WTC11 (cell line): ENCODE data around the gene ITPRID1. TPM values are rescaled to one million over a fixed set of nuclear protein-coding genes. Genes with fewer than 3 reads are reported as not detected.

Experiments
- ATAC-seq: fragments of 200-7000 bp; cut with Tn5 transposase; 2 replicates; pipeline ENCODE4 v1.10.0; 2021; ENCODE audit warnings: mild to moderate bottlenecking, moderate library complexity
- CTCF ChIA-PET: fragments of 300-600 bp; sonication (Branson Sonifier 250); formaldehyde crosslinking; loops from one replicate; lab custom pipeline; 2021; ENCODE audit warnings: antibody characterized with exemption; lab: Charles Lee
- POLR2A ChIA-PET: fragments of 350-600 bp; sonication (Branson Sonifier 250); formaldehyde crosslinking; loops from one replicate; lab custom pipeline; 2021; ENCODE audit warnings: antibody characterized with exemption; lab: Charles Lee
- DNase-seq: peaks from one replicate; pipeline ENCODE4 v3.0.0; 2021; ENCODE audit warnings: low spot score
- H3K27ac Mint-ChIP-seq: 2 replicates; pipeline ENCODE4 v1.8.0; 2021; ENCODE audit warnings: mixed read lengths
- H3K27me3 Mint-ChIP-seq: 2 replicates; pipeline ENCODE4 v1.8.0; 2021; ENCODE audit warnings: low read depth, mild to moderate bottlenecking, moderate library complexity, mixed read lengths
- H3K36me3 Mint-ChIP-seq: 2 replicates; pipeline ENCODE4 v1.8.0; 2021; ENCODE audit warnings: mixed read lengths
- H3K4me1 Mint-ChIP-seq: 2 replicates; pipeline ENCODE4 v1.8.0; 2022; ENCODE audit warnings: mixed read lengths
- H3K4me3 Mint-ChIP-seq: 2 replicates; pipeline ENCODE4 v1.8.0; 2021; ENCODE audit warnings: mild to moderate bottlenecking, moderate library complexity, mixed read lengths
- H3K9me3 Mint-ChIP-seq: 2 replicates; pipeline ENCODE4 v1.8.0; 2021; ENCODE audit warnings: mixed read lengths
- EMX1 ChIP-seq: fragments of 250-450 bp; sonication (Bioruptor Pico); IDR thresholded peaks from 2 replicates; pipeline ENCODE4 v1.8.0; 2021; ENCODE audit warnings: mild to moderate bottlenecking
- ESRRA ChIP-seq: sonication (generic); formaldehyde crosslinking; IDR thresholded peaks from 2 replicates; pipeline ENCODE4 v1.8.1; 2022; ENCODE audit warnings: mild to moderate bottlenecking, missing genetic modification reagents, borderline replicate concordance
- GTF2I ChIP-seq: fragments of 250-450 bp; sonication (Bioruptor Pico); conservative IDR thresholded peaks from 2 replicates; pipeline ENCODE4 v1.4.0; 2021; ENCODE audit warnings: mild to moderate bottlenecking
- IRF1 ChIP-seq: sonication (generic); formaldehyde crosslinking; IDR thresholded peaks from 2 replicates; pipeline ENCODE4 v1.8.0; 2023; ENCODE audit warnings: missing genetic modification reagents
- MYBL2 ChIP-seq: sonication (generic); formaldehyde crosslinking; IDR thresholded peaks from 2 replicates; pipeline ENCODE4 v1.8.1; 2023; ENCODE audit warnings: mild to moderate bottlenecking, moderate library complexity, missing genetic modification reagents
- NFYB ChIP-seq: sonication (generic); formaldehyde crosslinking; conservative IDR thresholded peaks from 2 replicates; pipeline ENCODE4 v1.8.0; 2022; ENCODE audit warnings: low read depth, missing genetic modification reagents
- SMAD3 ChIP-seq: sonication (generic); formaldehyde crosslinking; IDR thresholded peaks from 2 replicates; pipeline ENCODE4 v1.8.0; 2022; ENCODE audit warnings: missing genetic modification reagents, mild to moderate bottlenecking, borderline replicate concordance
- TEAD4 ChIP-seq: sonication (generic); formaldehyde crosslinking; IDR thresholded peaks from 2 replicates; pipeline ENCODE4 v1.8.0; 2022; ENCODE audit warnings: mild to moderate bottlenecking, missing genetic modification reagents
- ZNF138 ChIP-seq: sonication (generic); formaldehyde crosslinking; conservative IDR thresholded peaks from 2 replicates; pipeline ENCODE4 v1.8.1; 2022; ENCODE audit warnings: mild to moderate bottlenecking, moderate library complexity, missing genetic modification reagents
- ZNF425 ChIP-seq: fragments of 250-450 bp; sonication (Bioruptor Pico); conservative IDR thresholded peaks from 2 replicates; pipeline ENCODE4 v1.9.0; 2021; ENCODE audit warnings: mild to moderate bottlenecking
- total RNA-seq: library from RNA; stranded (reverse); gene quantifications from 3 replicates; pipeline ENCODE4 v1.2.3, GENCODE V29; 2021
- TF ChIP-seq, protein P1 (sequence below): sonication (generic); formaldehyde crosslinking; IDR thresholded peaks from 2 replicates; pipeline ENCODE4 v1.8.0; 2022; ENCODE audit warnings: mild to moderate bottlenecking, missing genetic modification reagents
- TF ChIP-seq, protein P2 (sequence below): sonication (generic); formaldehyde crosslinking; IDR thresholded peaks from 2 replicates; pipeline ENCODE4 v1.8.1; 2023; ENCODE audit warnings: mild to moderate bottlenecking, missing genetic modification reagents
- TF ChIP-seq, protein P3 (sequence below): sonication (generic); formaldehyde crosslinking; IDR thresholded peaks from 2 replicates; pipeline ENCODE4 v1.8.1; 2022; ENCODE audit warnings: missing genetic modification reagents, borderline replicate concordance

The ITPRID1 gene
- total RNA-seq, 1 experiment from 2014 or later: 0.98 TPM

GRCh38 chr7:31690935-31691334 is 177.0 kb downstream of the ITPRID1 start (continued):
- TF ChIP-seq ZNF425 (CRISPR knock-in tag): no peak

DNA sequence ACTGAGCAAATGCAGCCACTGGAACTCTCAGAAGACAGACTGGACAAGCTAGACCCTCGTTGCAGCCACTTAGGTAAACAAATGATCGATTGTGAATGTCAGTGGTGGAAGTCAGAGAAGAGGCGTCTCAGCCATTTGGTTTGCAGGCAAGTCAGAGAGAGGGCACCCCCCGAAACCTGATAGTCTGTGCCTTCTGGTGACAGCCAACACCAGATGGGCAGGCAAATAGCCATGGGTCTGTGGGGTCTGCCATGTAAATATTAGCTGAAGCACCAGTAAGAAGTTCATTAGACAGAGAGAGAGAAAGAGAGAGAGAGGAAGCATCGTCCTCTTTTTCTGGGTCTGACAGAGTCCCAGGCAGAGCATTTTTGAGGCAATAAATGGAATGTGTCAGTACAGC is 178.6 kb downstream of the ITPRID1 start:
- H3K27ac Mint-ChIP-seq: no peak overlapping the region
- ChIA-PET POLR2A (no interaction called here), CTCF (interaction anchor here (1.5 kb wide), 1 partner anchor 29 kb away, joined by 5 read pairs; no protein-coding TSS in a partner anchor)
- no peaks in the 10 kb centered on the region for H3K36me3 Mint-ChIP-seq
- H3K27me3 Mint-ChIP-seq: peaks cover 10% of the 10 kb centered on the region
- TF ChIP-seq, protein P1, sequence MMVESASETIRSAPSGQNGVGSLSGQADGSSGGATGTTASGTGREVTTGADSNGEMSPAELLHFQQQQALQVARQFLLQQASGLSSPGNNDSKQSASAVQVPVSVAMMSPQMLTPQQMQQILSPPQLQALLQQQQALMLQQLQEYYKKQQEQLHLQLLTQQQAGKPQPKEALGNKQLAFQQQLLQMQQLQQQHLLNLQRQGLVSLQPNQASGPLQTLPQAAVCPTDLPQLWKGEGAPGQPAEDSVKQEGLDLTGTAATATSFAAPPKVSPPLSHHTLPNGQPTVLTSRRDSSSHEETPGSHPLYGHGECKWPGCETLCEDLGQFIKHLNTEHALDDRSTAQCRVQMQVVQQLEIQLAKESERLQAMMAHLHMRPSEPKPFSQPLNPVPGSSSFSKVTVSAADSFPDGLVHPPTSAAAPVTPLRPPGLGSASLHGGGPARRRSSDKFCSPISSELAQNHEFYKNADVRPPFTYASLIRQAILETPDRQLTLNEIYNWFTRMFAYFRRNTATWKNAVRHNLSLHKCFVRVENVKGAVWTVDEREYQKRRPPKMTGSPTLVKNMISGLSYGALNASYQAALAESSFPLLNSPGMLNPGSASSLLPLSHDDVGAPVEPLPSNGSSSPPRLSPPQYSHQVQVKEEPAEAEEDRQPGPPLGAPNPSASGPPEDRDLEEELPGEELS (CRISPR knock-in tag): no peak
- TF ChIP-seq, all 79 proteins: peak for 0
- Mint-ChIP-seq H3K4me1 (peaks cover 45% of the 10 kb centered on the region), H3K9me3 (no peaks in the 10 kb centered on the region), H3K4me3 (no peak overlapping the region)
- no peak for ATAC-seq
- no peak for DNase-seq

DNA sequence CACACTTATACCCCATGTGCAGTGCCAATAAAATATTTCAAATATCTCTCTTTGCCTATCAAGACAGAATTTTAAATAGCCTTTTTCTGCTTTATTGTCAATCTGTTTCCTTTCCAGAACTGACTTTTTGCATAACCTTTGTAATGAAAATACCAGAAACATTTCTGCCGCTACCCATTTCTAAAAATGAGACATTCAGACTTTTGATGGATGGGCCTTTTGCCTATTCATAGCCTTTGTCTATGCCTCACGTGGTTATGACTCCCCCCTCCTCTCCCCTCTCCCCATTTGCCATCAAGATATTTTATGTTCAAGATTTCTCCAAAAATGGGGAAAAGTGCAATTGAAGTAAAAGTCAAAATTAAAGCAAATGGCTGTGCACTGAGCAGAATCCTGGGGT is 179.0 kb downstream of the ITPRID1 start:
- ChIA-PET CTCF (no interaction called here), POLR2A (no interaction called here)
- TF ChIP-seq, protein P2, sequence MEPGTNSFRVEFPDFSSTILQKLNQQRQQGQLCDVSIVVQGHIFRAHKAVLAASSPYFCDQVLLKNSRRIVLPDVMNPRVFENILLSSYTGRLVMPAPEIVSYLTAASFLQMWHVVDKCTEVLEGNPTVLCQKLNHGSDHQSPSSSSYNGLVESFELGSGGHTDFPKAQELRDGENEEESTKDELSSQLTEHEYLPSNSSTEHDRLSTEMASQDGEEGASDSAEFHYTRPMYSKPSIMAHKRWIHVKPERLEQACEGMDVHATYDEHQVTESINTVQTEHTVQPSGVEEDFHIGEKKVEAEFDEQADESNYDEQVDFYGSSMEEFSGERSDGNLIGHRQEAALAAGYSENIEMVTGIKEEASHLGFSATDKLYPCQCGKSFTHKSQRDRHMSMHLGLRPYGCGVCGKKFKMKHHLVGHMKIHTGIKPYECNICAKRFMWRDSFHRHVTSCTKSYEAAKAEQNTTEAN (CRISPR knock-in tag): no peak
- no peak for TF ChIP-seq ESRRA (CRISPR knock-in tag)
- no peak for TF ChIP-seq GTF2I (CRISPR knock-in tag)
- no peak for TF ChIP-seq MYBL2 (CRISPR knock-in tag)
- TF ChIP-seq NFYB: no peak
- no peak for TF ChIP-seq EMX1
- no peak for TF ChIP-seq TEAD4 (CRISPR knock-in tag)
- TF ChIP-seq IRF1: no peak
- no peak for TF ChIP-seq ZNF138 (CRISPR knock-in tag)
- TF ChIP-seq SMAD3: no peak
- TF ChIP-seq, protein P3, sequence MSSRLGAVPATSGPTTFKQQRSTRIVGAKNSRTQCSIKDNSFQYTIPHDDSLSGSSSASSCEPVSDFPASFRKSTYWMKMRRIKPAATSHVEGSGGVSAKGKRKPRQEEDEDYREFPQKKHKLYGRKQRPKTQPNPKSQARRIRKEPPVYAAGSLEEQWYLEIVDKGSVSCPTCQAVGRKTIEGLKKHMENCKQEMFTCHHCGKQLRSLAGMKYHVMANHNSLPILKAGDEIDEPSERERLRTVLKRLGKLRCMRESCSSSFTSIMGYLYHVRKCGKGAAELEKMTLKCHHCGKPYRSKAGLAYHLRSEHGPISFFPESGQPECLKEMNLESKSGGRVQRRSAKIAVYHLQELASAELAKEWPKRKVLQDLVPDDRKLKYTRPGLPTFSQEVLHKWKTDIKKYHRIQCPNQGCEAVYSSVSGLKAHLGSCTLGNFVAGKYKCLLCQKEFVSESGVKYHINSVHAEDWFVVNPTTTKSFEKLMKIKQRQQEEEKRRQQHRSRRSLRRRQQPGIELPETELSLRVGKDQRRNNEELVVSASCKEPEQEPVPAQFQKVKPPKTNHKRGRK (CRISPR knock-in tag): no peak
- Mint-ChIP-seq H3K9me3 (no peaks in the 10 kb centered on the region), H3K36me3 (no peaks in the 10 kb centered on the region), H3K4me1 (peaks cover 41% of the 10 kb centered on the region), H3K27me3 (peaks cover 10% of the 10 kb centered on the region), H3K4me3 (no peak overlapping the region), H3K27ac (no peak overlapping the region)
- no peak for DNase-seq
- ATAC-seq: no peak
